ENCODE data around the gene AHNAK.

DNA sequence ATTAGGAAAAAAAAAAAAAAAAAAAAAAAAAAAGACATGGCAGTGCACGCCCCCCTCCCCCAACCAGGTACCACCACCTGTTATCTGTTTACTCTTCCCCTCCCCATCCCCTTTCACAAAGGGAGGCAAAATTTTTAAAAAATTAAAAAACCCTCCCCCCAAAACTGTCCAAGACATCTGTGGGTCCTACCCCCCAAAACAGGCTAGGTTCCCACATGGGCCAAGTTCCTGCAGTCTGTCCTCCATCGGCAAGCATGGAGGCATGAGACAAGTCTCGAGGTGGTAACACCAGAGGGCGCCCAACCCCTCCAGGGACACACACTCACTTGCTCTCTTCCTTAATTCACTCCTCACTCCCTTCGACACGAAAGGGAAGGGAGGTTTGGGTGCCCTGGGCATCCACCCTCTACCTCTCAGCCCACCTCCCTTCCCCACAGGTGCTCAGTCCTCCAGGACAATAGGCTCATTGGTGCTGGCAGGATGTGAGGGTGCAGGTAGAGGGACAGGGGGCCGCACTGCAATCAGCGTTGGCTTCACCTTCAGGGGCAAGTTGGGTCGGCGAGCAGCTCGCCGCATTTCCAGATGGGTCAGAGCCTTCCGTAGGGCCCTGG, 46.9 kb upstream of the AHNAK start:
- TF ChIP-seq, protein P1, sequence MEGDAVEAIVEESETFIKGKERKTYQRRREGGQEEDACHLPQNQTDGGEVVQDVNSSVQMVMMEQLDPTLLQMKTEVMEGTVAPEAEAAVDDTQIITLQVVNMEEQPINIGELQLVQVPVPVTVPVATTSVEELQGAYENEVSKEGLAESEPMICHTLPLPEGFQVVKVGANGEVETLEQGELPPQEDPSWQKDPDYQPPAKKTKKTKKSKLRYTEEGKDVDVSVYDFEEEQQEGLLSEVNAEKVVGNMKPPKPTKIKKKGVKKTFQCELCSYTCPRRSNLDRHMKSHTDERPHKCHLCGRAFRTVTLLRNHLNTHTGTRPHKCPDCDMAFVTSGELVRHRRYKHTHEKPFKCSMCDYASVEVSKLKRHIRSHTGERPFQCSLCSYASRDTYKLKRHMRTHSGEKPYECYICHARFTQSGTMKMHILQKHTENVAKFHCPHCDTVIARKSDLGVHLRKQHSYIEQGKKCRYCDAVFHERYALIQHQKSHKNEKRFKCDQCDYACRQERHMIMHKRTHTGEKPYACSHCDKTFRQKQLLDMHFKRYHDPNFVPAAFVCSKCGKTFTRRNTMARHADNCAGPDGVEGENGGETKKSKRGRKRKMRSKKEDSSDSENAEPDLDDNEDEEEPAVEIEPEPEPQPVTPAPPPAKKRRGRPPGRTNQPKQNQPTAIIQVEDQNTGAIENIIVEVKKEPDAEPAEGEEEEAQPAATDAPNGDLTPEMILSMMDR (IDR thresholded peaks at IDR 0.05), result peak in 2 of 3 experiments; percentile 24 to 32
- no peak for TF ChIP-seq POLR2A (IDR thresholded peaks at IDR 0.05)
